Body of pancreas (tissue), 4 donors: ENCODE results near the gene PEX14.

Experiments
- CTCF ChIP-seq, 7 experiments: fragments of 450-650 bp in 4 of 7; fragments of 200-600 bp in 3 of 7; sonication (generic) in 3 of 7; IDR thresholded peaks; one replicate each; pipeline ENCODE4 v1.5.1; 2016 to 2019; ENCODE audit warnings: antibody characterized with exemption in 7 of 7
- POLR2A ChIP-seq, 3 donors: fragments of 450-650 bp; IDR thresholded peaks; one replicate each; pipeline ENCODE4 v1.6.1; 2016; ENCODE audit warnings: antibody characterized with exemption in 3 of 3, mild to moderate bottlenecking in 2 of 3

GRCh38 chr1:10655002-10655401, 180.3 kb downstream of the PEX14 start:
- TF ChIP-seq CTCF (IDR thresholded peaks at IDR 0.05) (no peak), POLR2A (IDR thresholded peaks at IDR 0.05) (no peak)
